Mesendoderm (in vitro differentiated cells): ENCODE results near the gene SMAD5.

ENCODE experiments used
- DNase-seq: peaks from one replicate; pipeline ENCODE4 v3.0.0; 2013
- H2AK5ac ChIP-seq: 2 replicates; pipeline ENCODE4 v1.6.1; 2013; ENCODE audit warnings: low read length, inconsistent platforms
- H2BK120ac ChIP-seq: 2 replicates; pipeline ENCODE4 v1.6.1; 2013; ENCODE audit warnings: low read depth, mild to moderate bottlenecking, low read length, moderate library complexity, mixed read lengths
- H2BK15ac ChIP-seq: replicated peaks from 2 replicates; pipeline ENCODE4 v1.6.1; 2013; ENCODE audit warnings: low read depth, mild to moderate bottlenecking, moderate library complexity
- H2BK5ac ChIP-seq: 2 replicates; pipeline ENCODE4 v1.6.1; 2013; ENCODE audit warnings: low read length, inconsistent platforms
- H3K18ac ChIP-seq: 2 replicates; pipeline ENCODE4 v1.6.1; 2013; ENCODE audit warnings: mild to moderate bottlenecking, low read length, mixed read lengths
- H3K23ac ChIP-seq: one replicate; pipeline ENCODE4 v1.6.1; 2013; ENCODE audit warnings: low read length
- H3K27ac ChIP-seq: 2 replicates; pipeline ENCODE4 v1.5.1; 2013; ENCODE audit warnings: low read depth, mild to moderate bottlenecking, inconsistent platforms, low read length, moderate library complexity
- H3K27me3 ChIP-seq: 2 replicates; pipeline ENCODE4 v1.6.1; 2013; ENCODE audit warnings: low read length, control low read depth, mild to moderate bottlenecking, inconsistent platforms; ENCODE audit not compliant: insufficient read depth, poor library complexity
- H3K36me3 ChIP-seq: 2 replicates; pipeline ENCODE4 v1.6.1; 2013; ENCODE audit warnings: low read length, inconsistent platforms; ENCODE audit not compliant: control insufficient read depth, insufficient read depth
- H3K4ac ChIP-seq: one replicate; pipeline ENCODE4 v1.6.1; 2013; ENCODE audit warnings: low read depth, mild to moderate bottlenecking, low read length, moderate library complexity
- H3K4me1 ChIP-seq: 2 replicates; pipeline ENCODE4 v1.6.1; 2013; ENCODE audit warnings: low read depth, low read length, inconsistent platforms; ENCODE audit not compliant: control insufficient read depth
- H3K4me2 ChIP-seq: 2 replicates; pipeline ENCODE4 v1.6.1; 2013; ENCODE audit warnings: low read length
- H3K4me3 ChIP-seq: 2 replicates; pipeline ENCODE4 v1.5.1; 2013; ENCODE audit warnings: mild to moderate bottlenecking, low read length
- H3K56ac ChIP-seq: one replicate; pipeline ENCODE4 v1.6.1; 2013; ENCODE audit warnings: low read length
- H3K79me1 ChIP-seq: 2 replicates; pipeline ENCODE4 v1.6.1; 2013; ENCODE audit warnings: low read length, inconsistent platforms
- H3K79me2 ChIP-seq: 2 replicates; pipeline ENCODE4 v1.6.1; 2013; ENCODE audit warnings: mild to moderate bottlenecking, low read length; ENCODE audit not compliant: control insufficient read depth, insufficient read depth
- H3K9ac ChIP-seq: 2 replicates; pipeline ENCODE4 v1.6.1; 2013; ENCODE audit warnings: low read length, inconsistent platforms
- H4K5ac ChIP-seq: one replicate; pipeline ENCODE4 v1.6.1; 2013; ENCODE audit warnings: low read length
- H4K8ac ChIP-seq: one replicate; pipeline ENCODE4 v1.6.1; 2013; ENCODE audit warnings: low read depth, mild to moderate bottlenecking, control low read depth, low read length, moderate library complexity
- WGBS: extraction: QIAGEN DNeasy Blood & Tissue Kit; methylation state at CpG from one replicate; pipeline ENCODE4 v1.1.7; 2013; ENCODE audit warnings: low lambda C conversion rate, missing lambda C conversion rate; ENCODE audit not compliant: insufficient coverage; ENCODE audit errors: extremely low coverage; 5-methylcytosine and 5-hydroxymethylcytosine counted together

Gene SMAD5

DNA sequence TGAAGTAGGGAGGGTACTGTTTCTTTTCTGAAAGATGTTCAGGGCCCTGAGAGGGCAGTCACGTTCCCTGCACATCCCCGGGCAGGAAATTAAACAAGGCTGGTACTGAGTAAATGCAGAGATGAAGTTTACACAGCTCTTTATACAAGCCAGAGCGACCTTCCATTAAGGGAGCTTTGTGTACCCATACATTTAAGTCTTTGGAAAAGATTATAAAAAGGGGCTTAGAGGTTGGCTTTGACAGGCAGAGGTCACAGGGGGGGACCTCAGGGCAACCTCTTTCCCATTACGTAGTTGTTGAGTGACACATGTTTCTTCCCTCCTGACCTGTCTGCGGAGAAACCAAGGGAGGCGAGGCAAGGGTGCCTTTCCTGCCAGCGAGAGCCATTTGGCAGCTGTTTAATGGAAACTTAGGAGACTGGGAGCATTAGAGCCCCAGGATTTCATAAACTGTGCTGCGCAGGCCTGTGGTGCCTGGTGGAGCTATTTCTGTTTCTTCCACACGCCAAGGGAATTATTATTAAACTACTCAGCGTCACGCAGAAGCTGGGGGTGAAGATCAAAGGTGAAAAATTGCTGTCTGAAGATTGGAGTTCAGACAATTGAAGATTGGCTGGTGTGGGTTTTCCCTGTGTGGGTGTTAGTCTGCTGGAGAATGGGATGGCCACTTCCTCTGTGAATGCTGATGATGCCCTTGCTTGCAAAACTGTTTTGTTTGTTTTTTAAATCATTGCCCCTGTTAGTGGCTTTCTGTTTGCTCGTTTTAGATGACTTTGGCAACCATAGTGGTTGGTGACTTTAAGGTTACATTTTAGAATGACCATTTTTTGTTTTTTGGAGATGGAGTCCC is 63.6 kb downstream of the SMAD5 start:
- Histone ChIP-seq H3K79me1 (no peaks in the 10 kb centered on the region), H4K5ac (no peak overlapping the region), H3K27me3 (peaks cover 6% of the 10 kb centered on the region), H3K23ac (peak overlapping the region; percentile 30), H3K79me2 (no peaks in the 10 kb centered on the region), H3K27ac (no peak overlapping the region), H3K56ac (no peak overlapping the region), H3K9ac (no peak overlapping the region), H2AK5ac (no peak overlapping the region), H3K36me3 (no peaks in the 10 kb centered on the region), H3K4me1 (peaks cover 3% of the 10 kb centered on the region), H4K8ac (no peak overlapping the region), H3K4me2 (no peak overlapping the region), H3K4ac (no peak overlapping the region), H3K4me3 (no peak overlapping the region), H2BK5ac (no peak overlapping the region), H2BK120ac (no peak overlapping the region), H2BK15ac (no peak overlapping the region), H3K18ac (no peak overlapping the region)
- DNase-seq, result no peak
- no CpG with 5 or more reads among the region's 12 CpGs for WGBS

DNA sequence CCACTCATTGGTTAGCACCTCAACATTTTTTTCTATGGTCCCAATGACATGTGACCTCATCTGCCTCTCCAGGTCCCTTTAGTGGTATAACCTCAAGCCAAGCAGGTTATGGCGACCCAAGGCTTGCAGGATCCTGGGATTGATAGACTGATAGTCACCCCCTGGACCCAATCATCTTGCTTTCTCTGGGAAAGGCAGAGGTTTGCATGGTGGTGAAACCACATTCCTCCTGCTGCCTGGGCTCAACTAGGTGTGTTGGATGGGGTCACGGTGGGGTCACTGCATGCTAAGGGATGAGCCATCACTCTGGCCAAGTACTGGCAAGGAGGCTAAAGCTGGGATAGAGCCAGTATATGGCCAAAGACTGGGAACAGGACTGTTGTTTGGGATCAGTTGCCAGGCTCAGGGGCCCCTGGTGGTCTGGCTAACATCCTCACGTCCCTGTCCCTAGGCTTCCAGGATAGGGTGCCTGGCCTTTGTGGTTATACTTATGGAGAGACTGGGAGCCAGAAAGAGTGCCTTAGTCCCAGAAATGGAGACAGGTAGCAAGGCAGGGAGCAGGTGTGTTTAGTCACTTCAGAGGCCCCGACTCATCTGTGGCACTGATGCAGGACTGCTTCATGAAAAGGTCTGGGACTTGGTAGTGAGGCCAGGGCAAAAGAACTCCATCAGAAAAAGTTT is 65.0 kb downstream of the SMAD5 start:
- Histone ChIP-seq H2BK15ac (no peak overlapping the region), H4K8ac (no peak overlapping the region)

DNA sequence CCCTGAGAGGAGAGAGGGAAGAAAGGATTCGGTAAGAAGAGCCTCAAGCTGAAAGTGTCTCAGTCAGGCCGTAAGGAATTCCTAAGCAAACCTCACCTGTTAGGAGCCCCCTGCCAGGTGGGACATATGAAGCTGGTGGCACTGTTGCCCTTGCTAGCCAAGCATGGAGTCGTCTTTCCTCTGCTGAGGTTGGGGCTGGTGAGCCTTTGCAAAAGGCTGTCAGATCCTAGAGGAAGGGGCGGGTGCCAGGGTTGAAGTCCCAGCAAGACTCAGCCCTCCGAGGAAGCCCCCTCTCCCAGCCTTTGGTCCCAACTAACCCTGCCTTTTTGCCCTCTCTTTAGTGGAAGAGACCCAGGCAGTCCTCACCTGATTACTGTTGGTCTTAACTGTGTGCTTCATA is 65.8 kb downstream of the SMAD5 start:
- no peaks in the 10 kb centered on the region for H3K36me3 ChIP-seq
- peaks cover 3% of the 10 kb centered on the region for H3K27me3 ChIP-seq
- no peak overlapping the region for H3K23ac ChIP-seq
- no peak for DNase-seq
- no peak overlapping the region for H3K4me3 ChIP-seq
- no peak overlapping the region for H2BK5ac ChIP-seq
- H4K8ac ChIP-seq, result no peak overlapping the region
- H2BK120ac ChIP-seq, result no peak overlapping the region
- WGBS, result no CpG with 5 or more reads among the region's 5 CpGs
- no peak overlapping the region for H2BK15ac ChIP-seq
- no peak overlapping the region for H3K56ac ChIP-seq
- no peak overlapping the region for H3K4me2 ChIP-seq
- H3K9ac ChIP-seq, result no peak overlapping the region
- H3K27ac ChIP-seq, result no peak overlapping the region
- no peak overlapping the region for H3K18ac ChIP-seq
- no peaks in the 10 kb centered on the region for H3K79me2 ChIP-seq
- no peak overlapping the region for H4K5ac ChIP-seq
- H3K79me1 ChIP-seq, result no peaks in the 10 kb centered on the region
- H3K4ac ChIP-seq, result no peak overlapping the region
- H2AK5ac ChIP-seq, result no peak overlapping the region
- H3K4me1 ChIP-seq, result peaks cover 2% of the 10 kb centered on the region

More for the DNA sequence above, 65.0 kb downstream of the SMAD5 start:
- no peak overlapping the region for H3K4me2 ChIP-seq
- peaks cover 3% of the 10 kb centered on the region for H3K27me3 ChIP-seq
- no peak overlapping the region for H4K5ac ChIP-seq
- no peak overlapping the region for H3K9ac ChIP-seq
- no peak overlapping the region for H3K56ac ChIP-seq
- no peak overlapping the region for H3K4me3 ChIP-seq
- no peaks in the 10 kb centered on the region for H3K79me2 ChIP-seq
- no peak overlapping the region for H3K18ac ChIP-seq
- H2BK5ac ChIP-seq, result no peak overlapping the region
- H3K23ac ChIP-seq, result no peak overlapping the region
- no peak overlapping the region for H2BK120ac ChIP-seq
- no peak overlapping the region for H3K27ac ChIP-seq
- no CpG with 5 or more reads among the region's 4 CpGs for WGBS
- peaks cover 5% of the 10 kb centered on the region for H3K4me1 ChIP-seq
- no peaks in the 10 kb centered on the region for H3K36me3 ChIP-seq
- H3K79me1 ChIP-seq, result no peaks in the 10 kb centered on the region
- H2AK5ac ChIP-seq, result no peak overlapping the region
- H3K4ac ChIP-seq, result no peak overlapping the region
- no peak for DNase-seq

DNA sequence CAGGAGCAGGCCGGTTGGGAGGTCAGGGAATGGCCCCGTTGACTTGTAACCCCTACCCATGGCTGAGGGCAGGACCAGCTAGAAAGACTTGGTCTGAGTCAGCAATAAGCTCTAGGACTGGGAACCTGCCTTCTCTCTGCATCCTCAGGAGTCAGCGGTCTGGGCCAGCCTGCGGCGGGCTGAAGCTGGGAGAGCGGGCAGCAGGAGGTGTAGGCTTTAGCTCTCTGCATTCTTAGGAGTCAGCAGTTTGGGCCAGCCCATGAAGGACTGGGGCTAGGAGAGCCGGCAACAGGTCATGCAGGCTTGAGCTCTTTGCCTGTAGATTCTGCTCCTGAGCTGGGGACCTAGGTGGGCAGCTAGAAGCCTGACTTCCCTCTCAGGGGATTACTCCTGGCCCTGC is 66.8 kb downstream of the SMAD5 start:
- Histone ChIP-seq H3K36me3 (no peaks in the 10 kb centered on the region), H3K27ac (no peak overlapping the region), H3K18ac (no peak overlapping the region), H2BK15ac (no peak overlapping the region), H3K56ac (no peak overlapping the region), H4K8ac (no peak overlapping the region), H3K23ac (no peak overlapping the region), H3K79me1 (no peaks in the 10 kb centered on the region), H2BK120ac (no peak overlapping the region), H3K27me3 (no peaks in the 10 kb centered on the region), H4K5ac (no peak overlapping the region), H3K4ac (no peak overlapping the region), H2BK5ac (no peak overlapping the region), H3K4me1 (peaks cover 2% of the 10 kb centered on the region), H3K4me3 (no peak overlapping the region), H2AK5ac (no peak overlapping the region), H3K4me2 (no peak overlapping the region), H3K79me2 (no peaks in the 10 kb centered on the region), H3K9ac (no peak overlapping the region)
- no peak for DNase-seq
- no CpG with 5 or more reads among the region's 7 CpGs for WGBS

DNA sequence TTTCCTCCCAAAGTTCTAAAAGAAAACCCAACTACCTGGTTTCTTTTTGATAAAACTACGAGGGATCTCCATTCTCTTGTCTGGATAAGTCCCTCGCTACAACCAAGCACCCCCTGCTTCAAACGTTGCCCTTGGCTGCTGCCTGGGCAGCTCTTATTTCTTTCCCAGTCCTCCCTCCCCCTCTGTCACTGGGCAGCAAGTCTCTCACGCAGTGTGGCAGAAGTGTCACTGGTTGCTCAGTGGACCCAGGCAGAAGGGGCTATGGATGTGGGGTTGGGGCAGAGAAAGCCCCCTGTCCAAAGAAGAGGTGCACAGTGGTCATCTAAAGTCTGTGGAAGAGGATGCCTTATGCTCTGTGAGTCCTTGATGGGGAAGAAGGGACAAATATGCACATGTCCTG is 67.5 kb downstream of the SMAD5 start:
- Histone ChIP-seq H3K4me3 (no peak overlapping the region), H2AK5ac (no peak overlapping the region), H3K9ac (no peak overlapping the region), H2BK5ac (no peak overlapping the region), H3K27me3 (no peaks in the 10 kb centered on the region), H3K4me1 (peaks cover 2% of the 10 kb centered on the region), H3K4ac (no peak overlapping the region), H2BK120ac (no peak overlapping the region), H4K8ac (no peak overlapping the region), H2BK15ac (no peak overlapping the region), H3K79me2 (no peaks in the 10 kb centered on the region), H3K36me3 (no peaks in the 10 kb centered on the region), H4K5ac (no peak overlapping the region), H3K27ac (no peak overlapping the region), H3K23ac (no peak overlapping the region), H3K18ac (no peak overlapping the region), H3K56ac (no peak overlapping the region), H3K79me1 (no peaks in the 10 kb centered on the region), H3K4me2 (no peak overlapping the region)
- no CpG with 5 or more reads among the region's 4 CpGs for WGBS
- no peak for DNase-seq
